ENCODE measurements around the gene CDK17. TPM values are rescaled to one million over a fixed set of nuclear protein-coding genes. Genes with fewer than 3 reads are reported as not detected.

CDK17 gene
- total and polyA plus RNA-seq, 7 donors: 4.6 to 117 (median 63.2) TPM

DNA sequence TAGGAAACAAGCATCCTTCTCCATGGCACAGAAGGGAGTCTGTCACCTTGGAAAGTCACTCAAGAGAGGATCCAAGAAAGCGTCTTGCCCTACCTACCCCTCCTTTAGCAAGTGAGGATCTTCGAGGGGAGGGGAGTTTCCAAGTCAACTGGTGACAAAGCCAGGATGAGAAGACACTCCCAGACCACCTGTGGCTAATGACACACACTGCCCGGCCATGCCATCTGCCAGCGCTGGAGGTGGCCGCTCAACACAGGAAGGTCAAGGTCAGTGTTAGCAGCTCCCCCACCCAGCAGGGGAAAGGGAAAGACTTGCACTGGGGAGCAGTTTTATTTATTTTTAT, 164.8 kb downstream of the CDK17 start:
- Histone ChIP-seq H3K36me3 (no peaks in the 10 kb centered on the region), H3K9me3 (no peaks in the 10 kb centered on the region), H3K27me3 (no peaks in the 10 kb centered on the region), H3K4me1 (peaks cover 0 to 99% (median 97%) of the 10 kb centered on the region in 4 donors), H3K27ac (peak overlapping the region; percentile 92 to 97 (median 95)), H3K4me3 (no peak overlapping the region)
- peak; percentile 75 for DNase-seq
- TF ChIP-seq, protein P1, sequence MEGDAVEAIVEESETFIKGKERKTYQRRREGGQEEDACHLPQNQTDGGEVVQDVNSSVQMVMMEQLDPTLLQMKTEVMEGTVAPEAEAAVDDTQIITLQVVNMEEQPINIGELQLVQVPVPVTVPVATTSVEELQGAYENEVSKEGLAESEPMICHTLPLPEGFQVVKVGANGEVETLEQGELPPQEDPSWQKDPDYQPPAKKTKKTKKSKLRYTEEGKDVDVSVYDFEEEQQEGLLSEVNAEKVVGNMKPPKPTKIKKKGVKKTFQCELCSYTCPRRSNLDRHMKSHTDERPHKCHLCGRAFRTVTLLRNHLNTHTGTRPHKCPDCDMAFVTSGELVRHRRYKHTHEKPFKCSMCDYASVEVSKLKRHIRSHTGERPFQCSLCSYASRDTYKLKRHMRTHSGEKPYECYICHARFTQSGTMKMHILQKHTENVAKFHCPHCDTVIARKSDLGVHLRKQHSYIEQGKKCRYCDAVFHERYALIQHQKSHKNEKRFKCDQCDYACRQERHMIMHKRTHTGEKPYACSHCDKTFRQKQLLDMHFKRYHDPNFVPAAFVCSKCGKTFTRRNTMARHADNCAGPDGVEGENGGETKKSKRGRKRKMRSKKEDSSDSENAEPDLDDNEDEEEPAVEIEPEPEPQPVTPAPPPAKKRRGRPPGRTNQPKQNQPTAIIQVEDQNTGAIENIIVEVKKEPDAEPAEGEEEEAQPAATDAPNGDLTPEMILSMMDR (IDR thresholded peaks at IDR 0.05): no peak
- peak in 1 of 4 donors; percentile 27 for TF ChIP-seq POLR2AphosphoS5 (IDR thresholded peaks at IDR 0.05)
- WGBS, 2 donors: 86 to 89% methylated on average over 5 of the region's 5 CpGs
- intact Hi-C loops (cut with DNase I): loop anchor here (2.0 to 10.0 kb wide), 2 partner anchors 165 to 1021 kb away; partner anchors contain the start of genes CDK17, FGD6 and VEZT

DNA sequence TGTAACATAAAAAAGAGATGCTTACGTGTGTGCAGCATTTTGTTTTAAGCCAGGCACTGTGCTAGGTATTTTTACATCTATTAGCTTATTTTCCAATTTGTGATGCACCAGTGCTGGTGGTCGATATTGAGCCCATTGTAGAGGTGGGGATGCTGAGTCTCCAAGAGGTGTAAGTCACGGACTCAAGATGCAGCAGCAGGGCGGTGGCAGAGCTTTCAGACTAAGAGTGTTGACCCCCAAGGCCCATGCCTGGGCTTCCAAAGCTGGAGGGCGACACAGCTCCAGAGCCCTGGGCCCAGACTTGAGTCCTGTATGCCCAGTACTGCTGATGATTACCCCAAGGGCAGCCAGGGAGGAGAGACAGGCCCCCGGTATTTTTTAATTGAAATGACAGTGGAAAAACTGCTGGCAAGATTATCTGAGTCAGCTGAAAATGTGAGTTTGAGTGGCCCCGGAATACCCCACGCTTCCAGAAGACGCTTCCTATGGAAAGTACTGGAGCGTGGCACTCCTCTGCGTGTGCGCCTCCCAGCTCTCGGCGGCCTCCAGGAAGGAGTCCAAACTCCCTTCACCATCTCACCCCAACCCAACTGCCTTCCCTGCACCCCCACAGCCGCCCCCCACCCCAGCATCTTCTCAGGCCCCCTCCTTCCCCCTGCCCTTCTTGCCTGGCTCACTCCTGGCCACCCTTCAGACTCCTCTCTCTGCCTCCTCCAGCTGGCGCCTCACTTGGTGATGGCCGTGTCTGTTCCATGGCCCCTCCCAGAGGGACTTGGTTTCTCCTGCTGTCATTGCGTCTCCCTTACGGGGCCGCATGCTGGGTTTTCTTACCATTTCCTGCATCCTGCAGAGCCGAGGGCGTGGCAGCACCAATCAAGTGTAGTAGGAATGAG, 165.4 kb downstream of the CDK17 start:
- WGBS, 2 donors: 88% methylated on average over 22 of the region's 22 CpGs
- peak; percentile 69 for DNase-seq
- peak overlapping the region; percentile 92 to 97 (median 95) for H3K27ac ChIP-seq
- intact Hi-C loops (cut with DNase I): loop anchor here (2.0 to 10.0 kb wide), 2 partner anchors 166 to 1020 kb away; partner anchors contain the start of genes CDK17, FGD6 and VEZT
- H3K9me3 ChIP-seq: no peaks in the 10 kb centered on the region
- no peaks in the 10 kb centered on the region for H3K36me3 ChIP-seq
- peaks cover 0 to 96% (median 94%) of the 10 kb centered on the region in 4 donors for H3K4me1 ChIP-seq
- H3K27me3 ChIP-seq: no peaks in the 10 kb centered on the region
- TF ChIP-seq, protein P1 (IDR thresholded peaks at IDR 0.05): no peak
- peak in 1 of 4 donors; percentile 23 for TF ChIP-seq EP300 (IDR thresholded peaks at IDR 0.05)
- H3K4me3 ChIP-seq: no peak overlapping the region

DNA sequence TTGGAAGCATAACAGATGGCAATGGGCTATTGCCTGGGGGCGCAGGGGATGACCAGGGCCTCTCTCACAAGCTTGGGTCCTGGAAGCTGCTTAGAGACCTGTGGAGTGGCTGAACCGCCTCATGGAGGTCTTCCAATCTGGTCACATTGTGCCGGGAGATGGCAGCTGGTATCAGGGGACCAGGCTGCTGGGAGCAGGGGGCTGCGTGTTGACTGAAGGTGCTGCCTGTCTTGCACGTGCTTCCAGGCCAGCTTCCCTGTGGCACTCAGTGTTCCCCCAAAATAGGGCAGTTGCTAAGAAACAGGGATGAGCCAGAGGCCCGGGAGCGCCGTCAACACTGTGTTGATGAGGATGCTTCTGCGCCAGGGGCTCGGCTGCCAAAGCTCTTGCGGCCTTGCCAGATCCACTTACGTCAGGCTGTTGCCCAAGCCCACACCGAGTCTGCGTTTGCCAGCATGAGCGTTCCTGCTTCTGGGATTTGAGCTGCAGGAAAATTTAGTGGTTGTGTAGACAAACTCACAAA, 166.2 kb downstream of the CDK17 start:
- Histone ChIP-seq H3K27me3 (no peaks in the 10 kb centered on the region), H3K4me1 (peaks cover 0 to 97% (median 93%) of the 10 kb centered on the region in 4 donors), H3K4me3 (no peak overlapping the region), H3K9me3 (no peaks in the 10 kb centered on the region), H3K36me3 (no peaks in the 10 kb centered on the region), H3K27ac (peak overlapping the region; percentile 92 to 97 (median 95))
- intact Hi-C loops (cut with DNase I): loop anchor here (2.0 to 10.0 kb wide), 2 partner anchors 167 to 1019 kb away; partner anchors contain the start of genes CDK17, FGD6 and VEZT
- TF ChIP-seq, protein P1 (IDR thresholded peaks at IDR 0.05): no peak
- TF ChIP-seq POLR2AphosphoS5 (IDR thresholded peaks at IDR 0.05) (peak; percentile 78 to 95 (median 88)), EP300 (IDR thresholded peaks at IDR 0.05) (peak; percentile 92 to 97 (median 97)), POLR2A (IDR thresholded peaks at IDR 0.05) (no peak)
- peak; percentile 99 for DNase-seq
- 80 to 83% methylated on average over 15 of the region's 15 CpGs for WGBS, 2 donors

- 85 to 91% methylated on average over 7 of the region's 7 CpGs for WGBS, 2 donors
- peaks cover 0 to 91% (median 86%) of the 10 kb centered on the region in 4 donors for H3K4me1 ChIP-seq
- no peak overlapping the region for H3K4me3 ChIP-seq
- no peaks in the 10 kb centered on the region for H3K27me3 ChIP-seq
- peak; percentile 89 for DNase-seq
- intact Hi-C loops (cut with DNase I): loop anchor here (10.0 kb wide), 1 partner anchor 1018 kb away; the partner anchor contains the start of genes FGD6 and VEZT
- H3K27ac ChIP-seq: peak overlapping the region; percentile 92 to 97 (median 95)
- H3K9me3 ChIP-seq: no peaks in the 10 kb centered on the region
- TF ChIP-seq POLR2AphosphoS5 (IDR thresholded peaks at IDR 0.05) (peak in 3 of 4 donors; percentile 17 to 34 (median 33)), EP300 (IDR thresholded peaks at IDR 0.05) (no peak), POLR2A (IDR thresholded peaks at IDR 0.05) (no peak)
- TF ChIP-seq, protein P1 (IDR thresholded peaks at IDR 0.05): no peak
- H3K36me3 ChIP-seq: no peaks in the 10 kb centered on the region
These were observed 167.1 kb downstream of the CDK17 start for GRCh38 chr12:96233168-96233567.
